ENCODE results near the gene TEX44.
"Not testable (repeated sequence)": the region's sequence is repeated elsewhere in the genome, so short reads cannot be mapped to it uniquely, and the experiment has no call there.

- TF ChIP-seq REST (IDR thresholded peaks at IDR 0.05; ENCODE audit: insufficient read depth in 1 of 2, low read depth in 2 of 2, low read length in 1 of 2); CTCF (IDR thresholded peaks at IDR 0.05); POLR2AphosphoS5 (IDR thresholded peaks at IDR 0.05; ENCODE audit: low read depth, low read length): not testable (repeated sequence)
These were observed 14.0 kb upstream of the TEX44 start for GRCh38 chr2:231578655-231579054.
